Stimulated activated CD8-positive, alpha-beta memory T cell treated with anti-CD3 and anti-CD28 coated beads, Interleukin-4, amount 100 ng/mL, for 48 hours (primary cell): ENCODE measurements around the gene C2CD5.

Source experiments
- DNase-seq: peaks from one replicate; pipeline ENCODE4 v3.0.0-alpha.2; 2020

C2CD5 gene

DNA sequence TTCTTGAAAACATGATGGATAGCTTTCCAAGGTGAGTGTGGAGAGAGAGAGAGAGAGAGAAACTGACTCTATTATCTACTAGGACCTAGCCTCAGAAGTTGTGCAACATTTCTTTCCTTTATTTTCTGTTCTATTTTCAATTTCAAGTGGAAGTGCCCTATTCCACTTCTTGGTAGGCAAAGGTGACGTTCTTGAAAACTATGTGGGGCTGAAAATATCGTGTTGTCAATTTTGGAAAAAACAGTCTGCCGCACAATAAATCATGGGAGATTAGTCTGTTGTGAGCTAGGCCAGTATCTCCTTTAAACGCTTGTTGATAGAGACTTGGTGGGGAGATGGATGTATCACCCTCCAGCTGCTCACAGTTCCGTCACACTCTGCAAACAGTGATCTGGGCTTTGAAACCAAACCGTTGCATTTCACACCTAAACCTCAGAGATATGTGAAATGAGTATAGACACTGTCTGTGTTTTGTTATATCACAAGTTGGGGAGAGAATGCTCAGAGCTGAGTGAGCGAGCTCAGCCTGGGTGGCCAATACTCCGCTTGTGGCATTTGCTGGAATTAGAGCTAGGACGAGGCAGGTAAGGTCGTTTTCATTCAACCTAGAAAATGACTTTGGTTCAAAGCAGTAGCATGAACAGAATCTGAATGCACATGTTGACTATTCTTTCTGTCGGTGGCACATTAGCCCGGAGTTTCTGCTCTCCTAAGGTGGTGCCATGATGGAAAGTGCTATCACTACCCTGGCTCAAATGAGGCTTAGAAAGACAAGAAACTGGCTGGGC, 134.8 kb downstream of the C2CD5 start:
- peak; percentile 49 for DNase-seq

DNA sequence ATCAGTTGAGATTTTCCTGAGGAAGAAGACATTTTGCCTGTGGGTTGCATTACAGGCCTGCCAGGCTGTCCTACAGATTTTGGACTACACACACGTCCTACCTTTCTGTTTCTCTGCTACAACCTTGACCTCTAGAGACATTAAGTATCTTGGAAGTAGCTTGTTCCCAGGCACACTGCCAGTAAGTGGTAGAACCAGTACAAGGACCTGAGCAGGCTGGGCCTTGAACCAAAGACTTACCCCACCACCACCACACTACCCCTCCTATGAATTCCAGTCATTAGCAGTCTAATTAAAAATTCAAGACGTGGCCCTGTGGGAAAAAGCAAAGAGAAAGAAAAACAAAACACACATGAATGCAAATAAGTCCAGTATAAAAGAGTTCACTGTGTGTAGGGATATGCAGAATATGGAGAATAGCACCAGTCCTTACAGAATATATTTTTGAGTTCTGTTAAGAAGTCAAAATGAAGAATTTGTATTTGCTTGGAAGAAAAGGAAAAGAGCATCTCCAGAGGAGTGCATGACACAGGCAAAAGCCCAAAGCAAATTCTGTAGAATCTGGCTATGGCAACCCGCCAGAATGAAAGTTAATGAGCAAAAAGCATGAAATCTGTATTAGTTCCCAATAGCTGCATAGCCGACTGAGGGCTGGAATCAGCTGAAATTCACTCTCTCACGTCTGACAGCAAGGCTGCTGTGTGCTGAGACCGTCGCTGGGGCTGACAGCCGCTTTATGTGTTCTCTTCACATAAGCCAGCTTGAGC, 135.5 kb downstream of the C2CD5 start:
- no peak for DNase-seq

DNA sequence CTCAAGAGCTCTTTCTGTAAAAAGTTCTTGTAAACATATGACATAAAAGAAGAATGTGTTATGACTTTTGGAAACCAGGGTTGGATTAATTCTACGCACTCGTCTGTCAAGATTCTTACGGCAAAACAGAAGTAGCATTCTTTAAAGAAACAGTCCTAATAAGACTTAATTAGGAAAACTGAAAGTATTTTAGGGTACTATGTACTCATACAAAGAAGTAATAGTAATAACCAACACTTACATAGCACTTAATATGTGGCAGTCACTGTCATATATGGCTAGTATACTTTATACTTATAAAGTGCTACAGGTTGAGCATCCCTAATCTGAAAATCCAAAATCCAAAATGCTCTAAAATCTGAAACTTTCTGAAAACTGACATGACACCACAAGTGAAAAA, 136.9 kb downstream of the C2CD5 start:
- DNase-seq: no peak

DNA sequence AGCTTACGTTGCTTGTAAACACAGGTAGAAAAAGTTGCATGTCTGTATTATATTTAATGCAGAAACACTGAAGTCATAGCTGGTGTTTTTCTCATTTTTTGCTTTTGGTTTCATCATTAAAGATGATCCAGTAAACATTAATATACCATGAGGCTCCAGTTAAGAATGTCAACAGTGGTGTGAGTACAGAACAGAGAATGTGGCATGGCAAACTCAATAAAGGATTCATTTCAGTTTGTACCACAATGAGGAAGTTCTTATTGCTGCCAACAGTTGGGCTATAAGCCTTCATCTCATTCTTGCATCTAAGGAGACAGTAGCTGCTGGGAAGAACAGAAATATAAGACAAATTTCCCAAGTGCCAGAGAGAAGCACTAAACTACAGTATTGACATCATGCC, 137.7 kb downstream of the C2CD5 start:
- DNase-seq: no peak

DNA sequence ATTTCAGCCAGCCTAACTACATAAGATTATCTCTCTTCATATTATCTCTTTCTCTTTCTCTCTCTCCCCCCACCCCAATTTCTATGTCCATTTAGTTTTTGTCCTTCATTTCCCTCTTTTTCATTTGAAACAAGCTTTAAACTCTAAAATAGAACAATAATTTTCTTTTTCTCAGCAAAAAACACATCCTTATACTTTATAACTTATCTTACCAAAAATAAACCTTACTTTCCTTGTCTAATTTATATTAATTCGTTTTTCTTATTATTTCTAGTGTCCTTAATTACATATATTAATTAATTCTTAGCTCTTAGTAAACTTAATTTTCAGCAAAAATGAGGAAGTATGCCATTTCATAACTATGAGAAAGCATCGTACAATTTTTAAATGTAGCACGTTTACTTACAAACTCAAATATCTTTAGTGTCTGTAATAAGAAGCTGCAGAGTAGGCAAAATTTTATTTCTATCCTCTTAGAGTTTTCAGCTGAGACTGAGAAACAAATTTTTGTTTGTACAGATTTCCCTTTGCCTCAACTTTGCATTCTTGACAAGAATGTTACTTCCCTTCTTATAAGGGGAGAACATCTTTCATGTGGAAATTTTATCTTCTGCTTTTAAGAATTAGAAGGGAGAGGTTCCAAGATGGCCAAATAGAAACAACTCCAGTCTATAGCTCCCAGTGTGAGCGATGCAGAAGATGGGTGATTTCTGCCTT, 144.7 kb downstream of the C2CD5 start:
- no peak for DNase-seq
